Cardiac muscle cell (in vitro differentiated cells and primary cell): ENCODE measurements around the gene SUGT1. TPM values are rescaled to one million over a fixed set of nuclear protein-coding genes. Genes with fewer than 3 reads are reported as not detected.

ENCODE experiments used
- DNase-seq, 2 donors: peaks; one replicate each; pipeline versions ENCODE4 v3.0.0 to v3.0.0-alpha.2; 2010 to 2017; ENCODE audit warnings: low read depth in 1 of 2, low spot score in 1 of 2
- H3K27ac ChIP-seq: fragments of 200-600 bp; sonication (generic); 2 replicates; pipeline ENCODE4 v1.5.1; 2016
- H3K27me3 ChIP-seq: fragments of 200-600 bp; sonication (generic); 2 replicates; pipeline ENCODE4 v1.6.0; 2016; ENCODE audit warnings: control low read depth
- H3K36me3 ChIP-seq: fragments of 200-600 bp; sonication (generic); 2 replicates; pipeline ENCODE4 v1.5.1; 2016; ENCODE audit warnings: control low read depth
- H3K4me1 ChIP-seq: fragments of 200-600 bp; sonication (generic); 2 replicates; pipeline ENCODE4 v1.8.1; 2017; ENCODE audit warnings: low read depth, mild to moderate bottlenecking, mixed run types
- H3K4me3 ChIP-seq: fragments of 200-600 bp; sonication (generic); 2 replicates; pipeline ENCODE4 v1.5.1; 2016; ENCODE audit warnings: mild to moderate bottlenecking
- H3K9me3 ChIP-seq: fragments of 200-600 bp; sonication (generic); 2 replicates; pipeline ENCODE4 v1.5.1; 2017; ENCODE audit warnings: low read depth, mild to moderate bottlenecking, control low read depth
- CTCF ChIP-seq: IDR thresholded peaks from 2 replicates; pipeline ENCODE4 v1.5.1; 2012; ENCODE audit warnings: low read depth, mild to moderate bottlenecking, low read length
- polyA plus RNA-seq: library from polyadenylated mRNA; unstranded; fragments of >200 nt; fragmentation: Nextera tagmentation; extraction: Ambion mirVana; gene quantifications from 2 replicates; pipeline ENCODE4 v1.2.1, GENCODE V29; 2016
- total RNA-seq: library from RNA; depleted of rRNA; stranded (reverse); fragments of >200 nt; gene quantifications from 2 replicates; pipeline ENCODE4 v1.2.3, GENCODE V29; 2016

SUGT1 gene
- total and polyA plus RNA-seq, 2 experiments from 2014 or later = 32.9 to 40.7 TPM

- TF ChIP-seq CTCF = no peak
Observed at GRCh38 chr13:52664272-52664671, 11.6 kb downstream of the SUGT1 start.

GRCh38 chr13:52665325-52665724, 12.7 kb downstream of the SUGT1 start:
- peak; percentile 9 to 29 for DNase-seq
- no peaks in the 10 kb centered on the region for H3K27me3 ChIP-seq
- no peaks in the 10 kb centered on the region for H3K4me1 ChIP-seq
- H3K27ac ChIP-seq = no peak overlapping the region
- TF ChIP-seq CTCF = peak; percentile 53
- H3K4me3 ChIP-seq = no peak overlapping the region
- H3K9me3 ChIP-seq = no peaks in the 10 kb centered on the region
- H3K36me3 ChIP-seq = peaks cover 59% of the 10 kb centered on the region

More at GRCh38 chr13:52664272-52664671, 11.6 kb downstream of the SUGT1 start:
- Histone ChIP-seq H3K4me1 (no peaks in the 10 kb centered on the region), H3K4me3 (no peak overlapping the region), H3K27me3 (no peaks in the 10 kb centered on the region), H3K36me3 (peaks cover 55% of the 10 kb centered on the region), H3K27ac (no peak overlapping the region), H3K9me3 (no peaks in the 10 kb centered on the region)
- no peak for DNase-seq

- Histone ChIP-seq H3K9me3 (no peaks in the 10 kb centered on the region), H3K4me3 (no peak overlapping the region), H3K4me1 (no peaks in the 10 kb centered on the region), H3K27me3 (no peaks in the 10 kb centered on the region), H3K27ac (no peak overlapping the region), H3K36me3 (peaks cover 29% of the 10 kb centered on the region)
- TF ChIP-seq CTCF = no peak
- DNase-seq = no peak
Observed at GRCh38 chr13:52669677-52670076, 17.0 kb downstream of the SUGT1 start.

GRCh38 chr13:52670726-52671125, 18.1 kb downstream of the SUGT1 start:
- H3K4me1 ChIP-seq = no peaks in the 10 kb centered on the region
- no peak overlapping the region for H3K27ac ChIP-seq
- no peaks in the 10 kb centered on the region for H3K27me3 ChIP-seq
- no peaks in the 10 kb centered on the region for H3K9me3 ChIP-seq
- peaks cover 27% of the 10 kb centered on the region for H3K36me3 ChIP-seq
- no peak for TF ChIP-seq CTCF
- H3K4me3 ChIP-seq = no peak overlapping the region
- DNase-seq = no peak

GRCh38 chr13:52673465-52673864, 20.8 kb downstream of the SUGT1 start:
- Histone ChIP-seq H3K36me3 (peaks cover 16% of the 10 kb centered on the region), H3K9me3 (no peaks in the 10 kb centered on the region)
- DNase-seq = no peak

More at GRCh38 chr13:52673465-52673864, 20.8 kb downstream of the SUGT1 start:
- no peaks in the 10 kb centered on the region for H3K27me3 ChIP-seq
- TF ChIP-seq CTCF = no peak
- H3K4me3 ChIP-seq = no peak overlapping the region
- no peak overlapping the region for H3K27ac ChIP-seq
- H3K4me1 ChIP-seq = peaks cover 6% of the 10 kb centered on the region
